GM12864 (cell line): Measurements from ENCODE around the gene ENTHD1.

Experiments
- DNase-seq: peaks from one replicate; pipeline ENCODE4 v3.0.0-alpha.2; 2011; ENCODE audit warnings: low read depth
- H3K4me3 ChIP-seq: 2 replicates; pipeline ENCODE4 v1.5.1; 2011; ENCODE audit warnings: mild to moderate bottlenecking, low read depth, low read length, control low read depth
- TF ChIP-seq, protein P1 (sequence below): IDR thresholded peaks from 2 replicates; pipeline ENCODE4 v1.5.1; 2011; ENCODE audit warnings: low read depth, mild to moderate bottlenecking, moderate library complexity, low read length, control low read depth, inconsistent platforms; ENCODE audit errors: missing control alignments

The ENTHD1 gene

DNA sequence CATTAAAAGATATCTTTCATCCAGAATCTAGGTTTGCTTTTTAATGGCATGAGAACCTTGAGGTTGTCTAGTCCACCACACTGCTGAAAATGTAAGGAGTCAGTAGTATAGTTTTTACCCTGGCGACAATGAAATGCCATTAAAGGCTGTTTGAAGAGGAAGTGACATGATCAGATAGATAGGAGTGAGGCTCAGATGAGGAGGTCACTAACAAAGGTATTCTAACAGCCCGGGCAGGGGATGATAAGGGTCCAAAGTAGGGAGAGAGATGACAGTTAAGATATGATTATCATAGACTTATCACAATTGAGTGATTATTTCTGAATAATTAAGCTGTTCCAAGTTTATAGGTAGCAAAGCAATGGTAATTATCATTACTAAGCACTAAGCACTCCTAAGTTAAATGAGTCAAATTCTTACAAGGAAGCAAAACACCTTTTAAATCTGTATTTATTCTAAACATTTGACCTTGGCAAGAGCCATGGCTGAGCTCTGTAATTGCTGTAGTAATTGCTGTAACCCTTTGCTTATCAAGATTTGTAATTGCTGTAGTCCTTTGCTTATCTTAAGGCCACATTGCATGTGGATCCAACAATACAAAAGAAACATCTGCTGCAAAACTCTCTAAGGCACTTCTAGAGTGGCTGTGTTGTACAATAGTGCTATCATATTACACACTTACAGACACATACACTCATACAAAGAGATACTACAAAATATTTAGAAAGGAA lies 92.6 kb downstream of the ENTHD1 start:
- no peak overlapping the region for H3K4me3 ChIP-seq
- TF ChIP-seq, protein P1, sequence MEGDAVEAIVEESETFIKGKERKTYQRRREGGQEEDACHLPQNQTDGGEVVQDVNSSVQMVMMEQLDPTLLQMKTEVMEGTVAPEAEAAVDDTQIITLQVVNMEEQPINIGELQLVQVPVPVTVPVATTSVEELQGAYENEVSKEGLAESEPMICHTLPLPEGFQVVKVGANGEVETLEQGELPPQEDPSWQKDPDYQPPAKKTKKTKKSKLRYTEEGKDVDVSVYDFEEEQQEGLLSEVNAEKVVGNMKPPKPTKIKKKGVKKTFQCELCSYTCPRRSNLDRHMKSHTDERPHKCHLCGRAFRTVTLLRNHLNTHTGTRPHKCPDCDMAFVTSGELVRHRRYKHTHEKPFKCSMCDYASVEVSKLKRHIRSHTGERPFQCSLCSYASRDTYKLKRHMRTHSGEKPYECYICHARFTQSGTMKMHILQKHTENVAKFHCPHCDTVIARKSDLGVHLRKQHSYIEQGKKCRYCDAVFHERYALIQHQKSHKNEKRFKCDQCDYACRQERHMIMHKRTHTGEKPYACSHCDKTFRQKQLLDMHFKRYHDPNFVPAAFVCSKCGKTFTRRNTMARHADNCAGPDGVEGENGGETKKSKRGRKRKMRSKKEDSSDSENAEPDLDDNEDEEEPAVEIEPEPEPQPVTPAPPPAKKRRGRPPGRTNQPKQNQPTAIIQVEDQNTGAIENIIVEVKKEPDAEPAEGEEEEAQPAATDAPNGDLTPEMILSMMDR = no peak
- no peak for DNase-seq

DNA sequence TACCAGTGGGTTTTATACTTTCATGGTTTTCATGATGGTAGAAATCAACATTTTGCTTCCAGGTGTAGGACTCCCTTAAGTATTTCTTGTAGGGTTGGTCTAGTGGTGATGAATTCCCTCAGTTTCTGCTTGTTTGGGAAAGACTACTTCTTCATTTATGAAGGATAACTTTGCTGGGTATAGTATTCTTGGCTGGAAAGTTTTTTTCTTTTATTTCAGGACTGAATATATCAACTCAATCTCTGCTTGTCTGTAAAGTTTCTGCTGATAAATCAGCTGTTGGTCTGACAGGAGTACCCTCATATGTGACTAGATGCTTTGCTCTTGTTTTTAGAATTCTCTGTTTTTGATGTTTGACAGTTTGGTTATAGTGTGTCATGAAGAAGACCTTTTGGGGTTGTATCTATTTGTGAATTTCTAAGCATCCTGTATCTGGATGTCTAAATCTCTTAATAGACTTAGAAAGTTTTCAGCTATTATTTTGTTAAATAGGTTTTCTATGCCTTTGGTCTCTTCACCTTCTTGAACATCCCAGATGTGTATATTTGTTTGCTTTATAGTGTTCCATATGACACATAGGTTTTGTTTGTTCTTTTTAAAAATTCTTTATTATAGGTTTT lies 95.9 kb downstream of the ENTHD1 start:
- TF ChIP-seq, protein P1 = no peak
- no peak for DNase-seq
- H3K4me3 ChIP-seq = no peak overlapping the region

DNA sequence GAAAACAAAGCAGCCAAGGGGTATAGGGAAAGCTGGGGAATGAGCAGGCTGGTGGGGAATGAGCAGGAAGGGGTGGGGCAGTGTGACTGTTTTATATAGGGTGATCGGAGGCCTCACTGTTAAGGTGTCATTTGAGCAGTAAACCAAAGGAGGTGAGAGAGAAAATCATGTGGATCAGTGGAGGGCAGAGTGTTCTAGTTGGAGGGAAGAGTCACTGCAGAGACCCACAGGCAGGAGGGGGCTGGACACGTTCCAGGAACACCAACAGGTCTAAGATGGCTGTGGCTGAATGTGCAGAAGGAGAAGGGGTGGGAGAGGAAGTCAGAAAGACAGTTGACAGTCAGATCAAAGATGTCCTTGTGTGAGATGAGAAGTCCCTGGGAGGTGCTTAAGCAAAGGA lies 103.8 kb downstream of the ENTHD1 start:
- TF ChIP-seq, protein P1 = no peak
- no peak overlapping the region for H3K4me3 ChIP-seq
- no peak for DNase-seq

DNA sequence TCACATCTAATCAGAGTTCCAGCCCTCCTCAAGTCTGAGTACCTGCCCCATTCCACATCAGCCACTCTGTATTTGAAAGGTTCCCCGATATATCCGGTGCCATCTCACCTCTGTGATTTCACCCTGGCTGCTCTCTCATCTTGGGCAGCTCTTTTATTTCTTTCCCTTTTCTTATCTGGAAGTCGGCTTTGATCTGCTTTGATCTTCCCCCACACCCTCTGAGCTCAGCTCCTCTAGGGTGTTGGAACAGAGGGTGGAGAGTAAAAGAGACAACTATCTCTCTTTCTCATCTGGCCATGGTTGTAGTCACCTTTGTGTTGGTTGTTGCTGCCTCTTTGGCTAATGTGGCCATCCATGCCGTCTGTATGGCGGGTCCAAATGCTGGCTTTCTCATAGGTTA lies 108.3 kb downstream of the ENTHD1 start:
- H3K4me3 ChIP-seq = no peak overlapping the region
- no peak for DNase-seq
- TF ChIP-seq, protein P1 = no peak

DNA sequence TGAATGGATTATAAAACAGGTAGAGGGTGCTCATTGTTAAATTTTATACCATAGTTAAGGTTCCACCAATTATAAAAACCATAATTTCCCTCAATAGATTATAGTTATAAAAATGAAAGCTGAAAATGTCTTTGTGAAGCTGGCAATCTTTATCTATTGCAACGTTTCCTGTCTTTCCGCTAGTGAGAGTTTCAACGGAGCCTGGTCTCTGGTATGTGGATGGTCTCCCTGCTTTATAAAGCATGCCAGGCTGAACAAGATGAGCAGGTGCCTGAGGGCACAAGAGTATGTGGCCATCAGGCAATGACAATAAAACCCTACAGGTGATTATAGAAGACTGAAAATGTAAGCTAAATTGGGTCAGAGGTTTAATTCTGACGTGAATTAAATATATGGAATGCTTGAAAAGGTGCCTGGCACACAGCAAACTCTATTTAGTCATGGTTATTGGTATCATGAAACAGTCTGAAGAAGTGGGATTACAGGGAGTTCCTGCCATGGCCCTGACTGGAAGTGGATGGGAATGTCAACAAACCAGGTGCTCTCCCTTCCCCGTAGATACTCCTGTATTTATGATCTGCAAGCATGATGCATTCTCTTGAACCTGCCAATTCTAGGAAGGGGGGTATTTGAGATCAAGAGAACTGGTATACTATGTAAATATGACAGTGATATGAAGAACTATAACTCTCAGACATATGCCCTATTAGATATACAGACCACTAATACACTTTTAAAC lies 115.7 kb downstream of the ENTHD1 start:
- DNase-seq = no peak
- TF ChIP-seq, protein P1 = no peak
- no peak overlapping the region for H3K4me3 ChIP-seq

DNA sequence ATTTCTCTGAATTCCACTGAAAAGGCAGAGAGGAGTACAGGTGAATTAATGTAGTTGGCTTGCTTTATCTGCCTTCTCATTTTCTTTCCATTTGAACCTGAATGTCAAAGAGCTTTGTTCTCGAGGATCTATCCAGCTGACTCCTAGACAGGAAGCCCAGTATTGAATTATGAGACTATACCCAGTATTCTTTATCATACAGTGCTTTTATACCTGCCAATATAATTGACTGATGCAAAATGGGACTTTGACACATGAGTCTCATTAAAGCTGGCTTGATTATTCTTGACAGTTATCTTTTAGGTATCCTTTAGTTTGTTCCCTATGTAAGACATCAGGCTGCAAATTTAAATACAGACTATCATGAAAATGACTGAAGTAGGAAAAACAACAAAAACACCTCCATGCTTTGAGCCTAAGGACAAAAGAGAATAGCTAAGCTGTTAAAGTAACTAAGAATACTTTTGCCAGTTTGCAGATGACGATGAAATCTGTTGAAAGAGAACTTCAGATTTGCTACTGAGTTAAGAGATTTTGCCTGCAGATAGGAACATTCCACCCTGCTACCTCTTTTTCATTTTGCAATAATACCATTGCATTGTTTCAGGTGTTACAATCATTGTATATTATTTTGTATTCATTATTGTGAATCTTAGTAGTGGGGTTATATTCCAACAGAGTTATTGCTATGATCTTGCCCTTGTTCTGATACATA lies 117.1 kb downstream of the ENTHD1 start:
- TF ChIP-seq, protein P1 = no peak
- DNase-seq = no peak
- H3K4me3 ChIP-seq = no peak overlapping the region
